Panc1 (cell line): ENCODE data around the gene AMMECR1L. TPM values are rescaled to one million over a fixed set of nuclear protein-coding genes. Genes with fewer than 3 reads are reported as not detected.

Source experiments
- ATAC-seq: fragments of 200-7000 bp; cut with Tn5 transposase; 2 replicates; pipeline ENCODE4 v1.9.1; 2020; ENCODE audit warnings: mild to moderate bottlenecking, moderate library complexity
- BruUV-seq: library from RNA; stranded (reverse); fragments of 400-500 nt; replicated peaks from 2 replicates; lab custom pipeline; 2021; lab: Mats Ljungman, UMichigan
- CTCF ChIA-PET: fragments of 300-600 bp; sonication (Branson Sonifier 250); formaldehyde crosslinking; loops from one replicate; lab custom pipeline; 2022; ENCODE audit warnings: antibody characterized with exemption; lab: Charles Lee
- POLR2A ChIA-PET: fragments of 300-600 bp; sonication (Branson Sonifier 250); formaldehyde crosslinking; loops from one replicate; lab custom pipeline; 2022; ENCODE audit warnings: antibody characterized with exemption; lab: Charles Lee
- DNase-seq: peaks from one replicate; pipeline ENCODE4 v3.0.0-alpha.2; 2010; ENCODE audit warnings: low read depth, low spot score
- H3K27ac ChIP-seq: 2 replicates; pipeline ENCODE4 v1.5.1; 2011; ENCODE audit warnings: mild to moderate bottlenecking, low read length, inconsistent platforms
- H3K27me3 ChIP-seq: fragments of 200-500 bp; sonication (Bioruptor generic); 2 replicates; pipeline ENCODE4 v1.6.0; 2014; ENCODE audit warnings: low read length, inconsistent platforms; ENCODE audit not compliant: control insufficient read depth, insufficient read depth
- H3K36me3 ChIP-seq: fragments of 200-500 bp; sonication (Bioruptor generic); 2 replicates; pipeline ENCODE4 v1.5.1; 2014; ENCODE audit warnings: inconsistent platforms, mild to moderate bottlenecking, low read length, moderate library complexity; ENCODE audit not compliant: control insufficient read depth, insufficient read depth
- H3K4me1 ChIP-seq: 2 replicates; pipeline ENCODE4 v1.5.1; 2011; ENCODE audit warnings: inconsistent platforms, mild to moderate bottlenecking, low read length, moderate library complexity; ENCODE audit not compliant: control insufficient read depth, insufficient read depth
- H3K4me3 ChIP-seq, 2 experiments: 2 replicates each; pipeline ENCODE4 v1.5.1; 2011 to 2012; ENCODE audit warnings: low read depth in 2 of 2, low read length in 2 of 2, mild to moderate bottlenecking in 2 of 2, inconsistent platforms in 1 of 2, moderate library complexity in 1 of 2
- H3K9me3 ChIP-seq: fragments of 200-500 bp; sonication (Bioruptor generic); 2 replicates; pipeline ENCODE4 v1.5.1; 2014; ENCODE audit warnings: low read depth, mild to moderate bottlenecking, inconsistent platforms, low read length, moderate library complexity; ENCODE audit not compliant: control insufficient read depth, insufficient read depth
- POLR2AphosphoS5 ChIP-seq: IDR thresholded peaks from 2 replicates; pipeline ENCODE4 v1.6.1; 2012; ENCODE audit warnings: mild to moderate bottlenecking, low read depth, low read length, moderate library complexity
- REST ChIP-seq, 2 experiments: IDR thresholded peaks; 2 replicates each; pipeline ENCODE4 v1.6.1; 2011 to 2012; ENCODE audit warnings: low read depth in 2 of 2, control low read depth in 1 of 2, low read length in 1 of 2, mild to moderate bottlenecking in 1 of 2, moderate library complexity in 1 of 2; ENCODE audit not compliant: insufficient read depth in 1 of 2
- SIN3A ChIP-seq: IDR thresholded peaks from 2 replicates; pipeline ENCODE4 v1.6.1; 2012; ENCODE audit warnings: low read depth, mild to moderate bottlenecking, low read length, moderate library complexity, borderline replicate concordance; ENCODE audit not compliant: insufficient read depth
- TCF7L2 ChIP-seq: IDR thresholded peaks from 2 replicates; pipeline ENCODE4 v1.6.1; 2011; ENCODE audit warnings: mild to moderate bottlenecking, low read depth, low read length, inconsistent platforms
- in situ Hi-C: cut with HindIII; loops from 2 replicates; pipeline ENCODE4 v1.10.0; 2016; ENCODE audit warnings: low sequenced_read_pairs, low pct_unique_long_range_greater_than_20kb
- intact Hi-C: fragments of 100-400 bp; cut with micrococcal nuclease; formaldehyde crosslinking; loops from one replicate; pipeline ENCODE4 v1.10.0; 2022; ENCODE audit not compliant: unreplicated experiment
- total RNA-seq: library from RNA; stranded (reverse); gene quantifications from one replicate; pipeline ENCODE4 v1.2.1, GENCODE V29; 2021; ENCODE audit not compliant: unreplicated experiment
- TF ChIP-seq, protein P1 (sequence below): fragments of 450-650 bp; IDR thresholded peaks from 2 replicates; pipeline ENCODE4 v1.5.1; 2017; ENCODE audit warnings: mild to moderate bottlenecking

The AMMECR1L gene
- total RNA-seq, 1 experiment from 2014 or later: 26.5 TPM

DNA sequence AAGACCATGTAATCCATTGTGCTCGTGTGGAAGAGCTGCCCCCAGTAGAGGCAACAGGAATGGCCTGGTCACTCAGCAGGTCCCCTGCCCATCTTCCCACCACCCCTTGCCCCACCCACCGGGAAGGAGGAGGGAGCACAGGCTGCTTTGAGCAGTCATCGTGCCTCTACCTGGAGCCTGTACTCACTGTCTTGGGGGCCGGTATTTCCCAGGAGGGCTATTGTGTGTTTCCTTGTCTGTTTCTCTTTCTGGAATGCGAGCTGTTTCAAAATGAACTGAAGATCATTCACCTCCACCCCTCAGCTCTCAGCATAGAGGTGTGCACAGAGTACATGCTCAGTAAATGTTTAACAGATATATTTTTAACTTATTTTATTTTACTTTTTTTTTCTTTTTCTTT, 7.7 kb upstream of the AMMECR1L start:
- TF ChIP-seq TCF7L2: no peak
- TF ChIP-seq, protein P1, sequence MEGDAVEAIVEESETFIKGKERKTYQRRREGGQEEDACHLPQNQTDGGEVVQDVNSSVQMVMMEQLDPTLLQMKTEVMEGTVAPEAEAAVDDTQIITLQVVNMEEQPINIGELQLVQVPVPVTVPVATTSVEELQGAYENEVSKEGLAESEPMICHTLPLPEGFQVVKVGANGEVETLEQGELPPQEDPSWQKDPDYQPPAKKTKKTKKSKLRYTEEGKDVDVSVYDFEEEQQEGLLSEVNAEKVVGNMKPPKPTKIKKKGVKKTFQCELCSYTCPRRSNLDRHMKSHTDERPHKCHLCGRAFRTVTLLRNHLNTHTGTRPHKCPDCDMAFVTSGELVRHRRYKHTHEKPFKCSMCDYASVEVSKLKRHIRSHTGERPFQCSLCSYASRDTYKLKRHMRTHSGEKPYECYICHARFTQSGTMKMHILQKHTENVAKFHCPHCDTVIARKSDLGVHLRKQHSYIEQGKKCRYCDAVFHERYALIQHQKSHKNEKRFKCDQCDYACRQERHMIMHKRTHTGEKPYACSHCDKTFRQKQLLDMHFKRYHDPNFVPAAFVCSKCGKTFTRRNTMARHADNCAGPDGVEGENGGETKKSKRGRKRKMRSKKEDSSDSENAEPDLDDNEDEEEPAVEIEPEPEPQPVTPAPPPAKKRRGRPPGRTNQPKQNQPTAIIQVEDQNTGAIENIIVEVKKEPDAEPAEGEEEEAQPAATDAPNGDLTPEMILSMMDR: no peak
- no peak for TF ChIP-seq SIN3A
- TF ChIP-seq REST (IDR thresholded peaks at IDR 0.05; ENCODE audit: insufficient read depth in 1 of 2, low read depth in 2 of 2, low read length in 1 of 2): no peak
- no peak for TF ChIP-seq POLR2AphosphoS5
- DNase-seq: no peak
- ChIA-PET POLR2A (interaction anchor here (0.7 kb wide), 1 partner anchor 22 kb away, joined by 4 read pairs; no protein-coding TSS in a partner anchor), CTCF (interaction anchor here (0.6 kb wide), 1 partner anchor 353 kb away, joined by 5 read pairs; no protein-coding TSS in a partner anchor)
- ATAC-seq: no peak
- no TSS peak for BruUV-seq
- in situ Hi-C loops: no loop called here
- no peaks in the 10 kb centered on the region for H3K4me1 ChIP-seq
- intact Hi-C loops: no loop called here
- no peak overlapping the region for H3K4me3 ChIP-seq
- no peak overlapping the region for H3K27ac ChIP-seq
- no peaks in the 10 kb centered on the region for H3K27me3 ChIP-seq
- H3K9me3 ChIP-seq: no peaks in the 10 kb centered on the region
- H3K36me3 ChIP-seq: no peaks in the 10 kb centered on the region

DNA sequence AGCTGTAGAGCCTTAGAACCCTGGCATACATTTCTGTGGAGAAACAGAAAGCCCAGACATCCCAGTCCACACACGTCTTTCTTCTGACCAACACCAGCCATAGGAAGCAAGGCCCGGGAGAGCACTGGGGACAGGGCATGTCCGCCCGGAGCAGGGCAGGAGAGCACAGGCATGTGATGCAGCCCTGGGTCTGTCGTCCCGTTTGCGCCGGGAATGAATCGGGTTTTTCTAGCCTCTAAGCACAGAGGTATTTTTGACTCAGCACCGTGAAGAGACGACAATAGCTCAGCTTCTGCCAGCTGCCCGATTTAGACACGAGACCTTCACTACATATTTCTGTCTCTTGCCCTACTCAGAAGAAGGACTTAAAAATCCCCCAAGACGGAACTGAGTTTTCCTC, 7.3 kb upstream of the AMMECR1L start:
- no peaks in the 10 kb centered on the region for H3K27me3 ChIP-seq
- no TSS peak for BruUV-seq
- no peak for ATAC-seq
- intact Hi-C loops (no loop called here), in situ Hi-C loops (no loop called here)
- ChIA-PET POLR2A (no interaction called here), CTCF (interaction anchor here (0.6 kb wide), 1 partner anchor 354 kb away, joined by 5 read pairs; no protein-coding TSS in a partner anchor)
- H3K4me1 ChIP-seq: no peaks in the 10 kb centered on the region
- TF ChIP-seq POLR2AphosphoS5 (no peak), TCF7L2 (no peak), SIN3A (no peak), REST (IDR thresholded peaks at IDR 0.05; ENCODE audit: insufficient read depth in 1 of 2, low read depth in 2 of 2, low read length in 1 of 2) (no peak)
- TF ChIP-seq, protein P1: no peak
- no peak overlapping the region for H3K27ac ChIP-seq
- H3K4me3 ChIP-seq: no peak overlapping the region
- H3K36me3 ChIP-seq: no peaks in the 10 kb centered on the region
- no peak for DNase-seq
- H3K9me3 ChIP-seq: no peaks in the 10 kb centered on the region
